Stimulated activated CD4-positive, alpha-beta T cell treated with anti-CD3 and anti-CD28 coated beads, TNF-alpha, amount 100 ng/mL, for 1 hour (primary cell): ENCODE data around the gene LSS.
"Not testable (repeated sequence)": the region's sequence is repeated elsewhere in the genome, so short reads cannot be mapped to it uniquely, and the experiment has no call there.

Experiments used
- DNase-seq, 3 donors: peaks; one replicate each; pipeline ENCODE4 v3.0.0-alpha.2; 2020; ENCODE audit warnings: low read depth in 3 of 3, low spot score in 1 of 3

Gene LSS

DNA sequence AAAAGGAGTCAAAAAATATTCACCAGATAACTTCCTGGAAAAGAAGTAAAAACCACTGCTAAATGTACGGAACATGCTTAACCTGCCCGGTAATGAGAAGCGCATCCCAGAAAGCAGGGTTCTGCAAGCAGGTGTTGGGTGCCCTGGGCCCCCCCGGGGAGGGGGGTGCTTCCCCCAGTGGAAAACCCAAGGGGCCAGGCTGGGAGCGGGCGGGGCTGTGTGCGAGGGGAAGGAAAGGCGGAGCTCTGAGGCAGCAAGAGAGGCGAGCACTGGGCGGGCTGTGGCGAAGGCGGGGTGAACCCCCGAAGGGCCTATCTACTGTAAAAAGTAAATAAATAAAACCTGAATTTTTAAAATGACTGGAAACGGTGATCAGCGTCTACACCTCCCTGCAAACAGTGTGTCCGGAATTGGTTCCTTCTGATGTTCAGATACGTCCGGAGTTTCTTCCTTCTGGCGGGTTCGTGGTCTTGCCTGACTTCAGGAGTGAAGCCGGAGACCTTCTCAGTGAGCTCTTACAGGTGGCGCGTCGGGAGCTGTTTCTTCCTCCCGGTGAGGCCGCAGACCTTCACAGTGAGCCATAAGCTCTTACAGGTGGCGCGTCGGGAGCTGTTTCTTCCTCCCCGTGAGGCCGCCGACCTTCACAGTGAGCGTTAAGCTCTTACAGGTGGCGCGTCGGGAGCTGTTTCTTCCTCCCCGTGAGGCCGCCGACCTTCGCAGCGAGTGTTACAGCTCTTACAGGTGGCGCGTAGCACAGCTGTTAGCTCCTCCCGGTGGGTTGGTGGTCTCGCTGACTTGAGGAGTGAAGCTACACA is 86.6 kb downstream of the LSS start:
- DNase-seq = no peak

DNA sequence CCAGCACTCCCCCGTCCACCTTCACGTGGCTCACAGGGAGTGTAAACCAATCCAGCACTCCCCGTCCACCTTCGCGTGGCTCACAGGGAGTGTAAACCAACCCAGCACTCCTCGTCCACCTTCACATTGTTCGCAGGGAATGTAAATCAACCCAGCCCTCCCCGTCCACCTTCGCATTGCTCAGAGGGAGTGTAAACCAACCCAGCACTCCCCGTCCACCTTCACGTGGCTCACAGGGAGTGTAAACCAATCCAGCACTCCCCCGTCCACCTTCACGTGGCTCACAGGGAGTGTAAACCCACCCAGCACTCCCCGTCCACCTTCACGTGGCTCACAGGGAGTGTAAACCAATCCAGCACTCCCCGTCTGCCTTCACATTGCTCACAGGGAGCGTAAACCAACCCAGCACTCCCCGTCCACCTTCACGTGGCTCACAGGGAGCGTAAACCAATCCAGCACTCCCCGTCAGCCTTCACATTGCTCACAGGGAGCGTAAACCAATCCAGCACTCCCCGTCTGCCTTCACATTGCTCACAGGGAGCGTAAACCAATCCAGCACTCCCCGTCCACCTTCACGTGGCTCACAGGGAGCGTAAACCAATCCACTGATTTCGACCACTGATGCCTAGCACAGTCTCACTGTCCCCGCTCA is 88.1 kb downstream of the LSS start:
- DNase-seq = not testable (repeated sequence)

DNA sequence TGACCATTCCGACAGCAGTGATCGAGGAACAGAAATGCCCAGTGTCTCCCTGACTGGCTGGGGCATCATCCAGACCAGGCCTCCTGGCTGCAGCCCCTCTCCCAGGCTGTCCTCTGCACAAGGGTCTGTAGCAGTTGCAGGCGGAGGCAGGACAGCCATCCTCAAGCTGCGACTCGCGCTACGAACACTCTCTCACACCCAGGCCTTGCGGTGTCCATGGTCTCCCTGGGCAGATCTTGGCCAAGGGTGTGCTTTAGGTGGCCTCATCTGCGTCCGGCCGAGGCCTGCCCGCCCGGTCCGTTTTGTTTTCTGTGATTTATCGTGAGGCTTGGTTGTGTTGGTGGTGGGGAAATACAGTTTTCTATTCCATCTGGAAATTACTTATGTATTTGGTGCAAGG is 88.9 kb downstream of the LSS start:
- DNase-seq = no peak

DNA sequence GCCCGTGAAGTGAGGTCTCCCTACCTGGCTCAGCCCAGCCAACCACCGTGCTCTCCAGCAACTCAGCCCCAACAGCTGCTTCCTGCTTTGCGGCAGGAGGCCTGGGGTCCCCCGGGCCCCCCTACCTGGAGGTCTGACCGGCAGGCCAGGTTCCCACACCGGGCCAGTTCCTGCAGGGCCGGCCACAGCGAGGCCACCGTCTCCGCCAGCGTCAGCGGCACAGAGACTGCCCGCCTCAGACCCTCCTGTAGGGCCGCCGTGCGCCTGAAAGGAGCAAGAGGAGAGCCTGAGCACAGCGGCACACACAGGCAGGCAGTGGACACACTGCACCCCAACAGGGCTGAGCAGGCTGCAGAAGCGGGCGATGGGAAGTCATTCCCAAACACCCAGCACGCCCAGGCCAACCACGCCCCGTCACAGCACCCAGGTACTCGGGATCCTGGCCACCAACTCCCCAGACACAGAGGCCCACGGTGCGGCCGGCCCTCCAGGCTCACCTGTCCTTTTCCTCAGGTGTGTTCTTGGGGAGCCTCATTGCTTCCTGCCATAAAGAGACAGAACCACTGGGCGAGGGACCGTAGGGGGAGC is 90.1 kb downstream of the LSS start:
- no peak for DNase-seq
